ENCODE results near the gene CCDC50. TPM values are rescaled to one million over a fixed set of nuclear protein-coding genes. Genes with fewer than 3 reads are reported as not detected.

The CCDC50 gene
- total RNA-seq, 2 donors from 2014 or later, result 41.8 to 48.6 TPM

DNA sequence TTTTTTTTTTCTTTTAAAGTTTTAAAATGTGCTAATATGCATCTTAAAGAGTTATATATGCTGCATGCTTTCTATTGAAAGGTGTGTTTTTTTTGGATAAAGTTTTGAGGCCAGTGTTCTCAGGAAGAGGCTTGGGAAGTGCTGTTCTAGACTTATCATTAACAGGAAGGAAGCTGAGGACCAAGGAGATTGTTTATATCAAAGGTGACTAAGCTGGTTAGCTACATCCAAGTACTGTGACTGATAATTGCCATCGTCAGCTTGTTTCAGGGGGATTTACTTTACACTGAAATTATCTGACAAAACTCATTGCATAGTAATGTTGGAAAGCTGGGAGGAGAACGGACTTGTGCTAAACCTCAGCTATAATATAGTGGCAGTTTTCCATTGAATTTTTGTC is 37.5 kb downstream of the CCDC50 start:
- Mint-ChIP-seq H3K9me3 (no peaks in the 10 kb centered on the region), H3K36me3 (ENCODE audit: low read depth) (peaks cover 44% of the 10 kb centered on the region), H3K4me1 (peaks cover 12% of the 10 kb centered on the region), H3K27ac (peak overlapping the region; percentile 37), H3K27me3 (ENCODE audit: insufficient read depth) (no peaks in the 10 kb centered on the region), H3K4me3 (no peak overlapping the region)
- DNase-seq, result no peak
- Histone ChIP-seq H3K27ac (ENCODE audit: low read depth, low read length) (no peak overlapping the region), H3K9ac (ENCODE audit: extremely low read depth, low read length, poor library complexity, severe bottlenecking) (no peak overlapping the region), H3K36me3 (ENCODE audit: control insufficient read depth, insufficient read depth, low read length) (peaks cover 44% of the 10 kb centered on the region), H3K9me3 (ENCODE audit: control insufficient read depth, low read length) (no peaks in the 10 kb centered on the region), H3K4me1 (ENCODE audit: control insufficient read depth, insufficient read depth, low read length) (no peaks in the 10 kb centered on the region), H3K4me3 (ENCODE audit: low read length) (no peak overlapping the region), H3K27me3 (ENCODE audit: control insufficient read depth, insufficient read depth, low read length, poor library complexity, severe bottlenecking) (no peaks in the 10 kb centered on the region)
- TF ChIP-seq, protein P1, sequence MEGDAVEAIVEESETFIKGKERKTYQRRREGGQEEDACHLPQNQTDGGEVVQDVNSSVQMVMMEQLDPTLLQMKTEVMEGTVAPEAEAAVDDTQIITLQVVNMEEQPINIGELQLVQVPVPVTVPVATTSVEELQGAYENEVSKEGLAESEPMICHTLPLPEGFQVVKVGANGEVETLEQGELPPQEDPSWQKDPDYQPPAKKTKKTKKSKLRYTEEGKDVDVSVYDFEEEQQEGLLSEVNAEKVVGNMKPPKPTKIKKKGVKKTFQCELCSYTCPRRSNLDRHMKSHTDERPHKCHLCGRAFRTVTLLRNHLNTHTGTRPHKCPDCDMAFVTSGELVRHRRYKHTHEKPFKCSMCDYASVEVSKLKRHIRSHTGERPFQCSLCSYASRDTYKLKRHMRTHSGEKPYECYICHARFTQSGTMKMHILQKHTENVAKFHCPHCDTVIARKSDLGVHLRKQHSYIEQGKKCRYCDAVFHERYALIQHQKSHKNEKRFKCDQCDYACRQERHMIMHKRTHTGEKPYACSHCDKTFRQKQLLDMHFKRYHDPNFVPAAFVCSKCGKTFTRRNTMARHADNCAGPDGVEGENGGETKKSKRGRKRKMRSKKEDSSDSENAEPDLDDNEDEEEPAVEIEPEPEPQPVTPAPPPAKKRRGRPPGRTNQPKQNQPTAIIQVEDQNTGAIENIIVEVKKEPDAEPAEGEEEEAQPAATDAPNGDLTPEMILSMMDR (conservative IDR thresholded peaks at IDR 0.05), result no peak
- WGBS, 2 experiments (ENCODE audit: insufficient coverage in 1 of 2, insufficient read length in 1 of 2), result 65 to 67% methylated on average over 1 to 2 of the region's 2 CpGs

DNA sequence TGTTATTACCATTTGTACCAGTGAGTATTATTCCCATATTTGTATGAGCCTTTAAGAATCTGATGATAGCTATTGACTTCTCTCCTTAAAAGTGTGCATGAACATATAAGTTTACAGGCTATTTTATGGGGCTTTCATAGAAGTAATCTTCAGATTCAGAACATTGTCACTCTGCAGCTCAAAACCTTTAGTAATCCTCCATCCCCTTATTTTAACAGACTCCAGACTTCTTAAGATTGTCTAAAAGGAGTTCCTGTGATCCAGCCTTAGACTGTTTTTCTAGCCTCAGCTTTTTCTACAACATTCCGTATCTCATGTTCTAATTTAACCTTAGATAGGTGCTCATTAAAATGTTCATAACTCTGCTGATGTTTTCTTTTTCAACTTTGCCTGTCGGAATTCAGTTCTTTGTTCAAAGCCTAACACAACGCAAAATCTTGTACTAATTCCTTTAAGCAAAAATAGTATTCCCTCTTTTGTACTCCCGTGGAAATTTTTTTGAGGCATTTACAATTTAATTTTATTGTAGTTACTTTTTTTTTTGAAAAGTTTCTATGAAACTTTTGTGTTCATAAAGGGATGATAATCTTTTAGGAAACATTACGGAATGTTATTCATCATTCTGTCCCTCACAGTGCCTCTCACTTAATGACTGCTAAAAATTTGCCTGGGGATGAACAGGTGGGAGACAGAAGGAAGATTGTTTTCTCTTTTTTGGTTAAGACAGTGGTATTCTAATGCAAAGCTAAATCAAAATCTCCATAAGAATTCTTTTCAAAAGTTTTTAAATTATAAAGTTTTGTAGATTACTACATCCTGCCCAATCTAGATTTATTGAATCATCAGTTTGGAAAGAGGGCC is 39.8 kb downstream of the CCDC50 start:
- Mint-ChIP-seq H3K27ac (peak overlapping the region; percentile 82), H3K4me1 (peaks cover 12% of the 10 kb centered on the region)
- H3K9me3 ChIP-seq (ENCODE audit: control insufficient read depth, low read length), result no peaks in the 10 kb centered on the region

DNA sequence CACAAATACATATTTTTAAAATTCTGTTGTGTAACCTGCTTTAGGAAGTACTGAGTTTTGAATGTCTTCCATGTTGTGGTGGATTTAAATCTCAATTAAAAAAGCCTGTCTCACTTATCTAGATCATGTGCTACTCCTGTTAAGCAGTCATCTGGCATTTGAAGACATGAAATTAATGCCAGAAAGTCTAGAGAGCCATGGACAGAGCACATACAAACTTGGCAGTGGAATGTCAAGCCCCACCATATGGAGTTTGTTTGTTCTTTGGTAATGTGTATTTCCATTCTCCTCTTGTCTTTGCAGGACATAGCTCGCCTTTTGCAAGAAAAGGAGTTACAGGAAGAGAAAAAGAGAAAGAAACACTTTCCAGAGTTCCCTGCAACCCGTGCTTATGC is 40.4 kb downstream of the CCDC50 start:
- TF ChIP-seq, protein P1 (conservative IDR thresholded peaks at IDR 0.05), result no peak
- Mint-ChIP-seq H3K27me3 (ENCODE audit: insufficient read depth) (no peaks in the 10 kb centered on the region), H3K36me3 (ENCODE audit: low read depth) (peaks cover 29% of the 10 kb centered on the region), H3K9me3 (no peaks in the 10 kb centered on the region), H3K4me3 (no peak overlapping the region), H3K4me1 (peaks cover 11% of the 10 kb centered on the region), H3K27ac (peak overlapping the region; percentile 44)
- WGBS, 2 experiments (ENCODE audit: insufficient coverage in 1 of 2, insufficient read length in 1 of 2), result 83 to 88% methylated on average over 1 to 2 of the region's 2 CpGs
- H3K36me3 ChIP-seq (ENCODE audit: control insufficient read depth, insufficient read depth, low read length), result peaks cover 35% of the 10 kb centered on the region
- no peak overlapping the region for H3K4me3 ChIP-seq (ENCODE audit: low read length)
- no peaks in the 10 kb centered on the region for H3K4me1 ChIP-seq (ENCODE audit: control insufficient read depth, insufficient read depth, low read length)
- no peaks in the 10 kb centered on the region for H3K9me3 ChIP-seq (ENCODE audit: control insufficient read depth, low read length)
- H3K9ac ChIP-seq (ENCODE audit: extremely low read depth, low read length, poor library complexity, severe bottlenecking), result no peak overlapping the region
- no peaks in the 10 kb centered on the region for H3K27me3 ChIP-seq (ENCODE audit: control insufficient read depth, insufficient read depth, low read length, poor library complexity, severe bottlenecking)
- no peak overlapping the region for H3K27ac ChIP-seq (ENCODE audit: low read depth, low read length)
- DNase-seq, result no peak

More for the DNA sequence above, 39.8 kb downstream of the CCDC50 start:
- Mint-ChIP-seq H3K27me3 (ENCODE audit: insufficient read depth) (no peaks in the 10 kb centered on the region), H3K36me3 (ENCODE audit: low read depth) (peaks cover 32% of the 10 kb centered on the region), H3K4me3 (no peak overlapping the region), H3K9me3 (no peaks in the 10 kb centered on the region)
- TF ChIP-seq, protein P1 (conservative IDR thresholded peaks at IDR 0.05), result no peak
- Histone ChIP-seq H3K4me3 (ENCODE audit: low read length) (no peak overlapping the region), H3K27me3 (ENCODE audit: control insufficient read depth, insufficient read depth, low read length, poor library complexity, severe bottlenecking) (no peaks in the 10 kb centered on the region), H3K4me1 (ENCODE audit: control insufficient read depth, insufficient read depth, low read length) (no peaks in the 10 kb centered on the region), H3K27ac (ENCODE audit: low read depth, low read length) (no peak overlapping the region), H3K36me3 (ENCODE audit: control insufficient read depth, insufficient read depth, low read length) (peaks cover 31% of the 10 kb centered on the region), H3K9ac (ENCODE audit: extremely low read depth, low read length, poor library complexity, severe bottlenecking) (no peak overlapping the region)
- WGBS, 2 experiments (ENCODE audit: insufficient coverage in 1 of 2, insufficient read length in 1 of 2), result 94 to 95% methylated on average over 3 to 4 of the region's 5 CpGs
- no peak for DNase-seq
